Right lobe of liver (tissue), 6 donors: ENCODE results near the gene EIF1AX. TPM values are rescaled to one million over a fixed set of nuclear protein-coding genes. Genes with fewer than 3 reads are reported as not detected.

Experiments
- ATAC-seq, 4 donors: fragments of 200-7000 bp; cut with Tn5 transposase; one replicate each; pipeline ENCODE4 v1.9.1; 2020; ENCODE audit warnings: mild to moderate bottlenecking in 4 of 4, moderate library complexity in 4 of 4
- DNase-seq, 3 donors: peaks; one replicate each; pipeline ENCODE4 v3.0.0-alpha.2; 2020
- H3K27ac ChIP-seq, 3 donors: fragments of 200-600 bp; one replicate each; pipeline ENCODE4 v1.8.0; 2022
- H3K27me3 ChIP-seq, 2 donors: fragments of 200-600 bp; one replicate each; pipeline ENCODE4 v1.8.0; 2022
- H3K36me3 ChIP-seq, 4 donors: fragments of 200-600 bp; sonication (generic) in 1 of 4; one replicate each; pipeline versions ENCODE4 v1.5.1 to v1.8.0; 2017 to 2022; ENCODE audit warnings: control low read depth in 1 of 4
- H3K4me1 ChIP-seq, 4 donors: fragments of 200-600 bp; sonication (generic) in 1 of 4; one replicate each; pipeline versions ENCODE4 v1.5.1 to v1.8.0; 2017 to 2022; ENCODE audit warnings: control low read depth in 1 of 4
- H3K4me3 ChIP-seq, 3 donors: fragments of 200-600 bp; one replicate each; pipeline ENCODE4 v1.8.0; 2022
- H3K9me3 ChIP-seq, 4 donors: fragments of 200-600 bp; sonication (generic) in 1 of 4; one replicate each; pipeline versions ENCODE4 v1.5.1 to v1.8.0; 2017 to 2022; ENCODE audit warnings: control low read depth in 1 of 4
- CTCF ChIP-seq, 4 donors: fragments of 200-600 bp in 3 of 4; fragments of 450-650 bp in 1 of 4; IDR thresholded peaks; one replicate each; pipeline versions ENCODE4 v1.5.1 to v1.8.0; 2016 to 2022; ENCODE audit warnings: antibody characterized with exemption in 4 of 4, mild to moderate bottlenecking in 2 of 4
- POLR2A ChIP-seq: fragments of 450-650 bp; IDR thresholded peaks from one replicate; pipeline ENCODE4 v1.6.1; 2017; ENCODE audit warnings: antibody characterized with exemption, mild to moderate bottlenecking
- WGBS: methylation state at CpG from one replicate; pipeline ENCODE4 v1.1.6; 2018; ENCODE audit warnings: low coverage, low lambda C conversion rate; ENCODE audit not compliant: insufficient coverage; ENCODE audit errors: missing lambda C conversion rate; 5-methylcytosine and 5-hydroxymethylcytosine counted together
- intact Hi-C, 2 donors: fragments of 100-400 bp; cut with DNase I; formaldehyde crosslinking; loops; one replicate each; pipeline versions ENCODE4 v1.11.2 to v1.14.1; 2022
- long read RNA-seq: library from polyadenylated mRNA; unstranded; transcript quantifications from one replicate; pipeline ENCODE4 v2.0.0, GENCODE V29; 2019
- total RNA-seq, 6 experiments: library from RNA; depleted of rRNA in 2 of 6; stranded (reverse); fragments of >200 nt in 2 of 6; fragmentation: NEBNext Ultra II Directional in 3 of 6; extraction: Animal tissue kit (Norgen Biotek cat#: 25700) in 3 of 6; gene quantifications; one replicate each; pipeline versions ENCODE4 v1.1.0 to v1.2.4, GENCODE V29; 2016 to 2023
- donor health status: DM: no; HTN: yes; CAD: no.
- donor health status: DM: no; HTN: no; CAD: no.
- donor health status: DM: no; HTN: no; CAD: no.
- donor health status: DM: no; HTN: yes; CAD: no.
- donor health status: DM: no; HTN: yes; CAD: no.

The EIF1AX gene
- 10 to 100 TPM; 31.1 to 71.6 (median 44.4) TPM for total RNA-seq
- long read RNA-seq, full-length matches to known transcripts = 11 of 14 reads
- long read RNA-seq, partial matches to known transcripts = 2 of 14 reads
- long read RNA-seq, other reads (novel, unspliced or antisense) = 1 of 14 reads

- Histone ChIP-seq H3K36me3 (peaks cover 0 to 19% (median 4%) of the 10 kb centered on the region in 4 donors), H3K4me3 (peak within 1 kb of the TSS; percentile 67 to 93 (median 88)), H3K27ac (peak within 1 kb of the TSS; percentile 84 to 93 (median 89)), H3K27me3 (no peaks in the 10 kb centered on the region), H3K4me1 (peaks cover 0 to 14% (median 1%) of the 10 kb centered on the region in 4 donors), H3K9me3 (no peaks in the 10 kb centered on the region)
- DNase-seq (peak; percentile 97 to 100 (median 99)), ATAC-seq (peak; percentile 98 to 100 (median 99))
- intact Hi-C loops = no loop called here
- TF ChIP-seq CTCF (IDR thresholded peaks at IDR 0.05) = no peak
- peak; percentile 94 for TF ChIP-seq POLR2A
- 6% methylated on average over 48 of the region's 82 CpGs for WGBS
Observed at GRCh38 chrX:20141281-20142220, at the start of gene EIF1AX. Gene EIF1AX, minus strand, starts transcription at chrX:20141838. Its CDS starts 198 bp downstream, at chrX:20141640.

GRCh38 chrX:20189171-20189570, 47.5 kb upstream of the EIF1AX start:
- TF ChIP-seq CTCF (IDR thresholded peaks at IDR 0.05) (no peak), POLR2A (no peak)
- peaks cover 0 to 53% (median 0%) of the 10 kb centered on the region in 4 donors for H3K36me3 ChIP-seq
- no peak for ATAC-seq

GRCh38 chrX:20181598-20182329, 40.1 kb upstream of the EIF1AX start:
- Histone ChIP-seq H3K27ac (no peak overlapping the region), H3K27me3 (no peaks in the 10 kb centered on the region), H3K4me1 (no peaks in the 10 kb centered on the region), H3K36me3 (peaks cover 0 to 31% (median 0%) of the 10 kb centered on the region in 4 donors), H3K9me3 (no peaks in the 10 kb centered on the region), H3K4me3 (no peak overlapping the region)
- ATAC-seq (no peak), DNase-seq (no peak)
- 46% methylated on average over 3 of the region's 3 CpGs for WGBS
- TF ChIP-seq POLR2A (no peak), CTCF (IDR thresholded peaks at IDR 0.05) (no peak)
- intact Hi-C loops = no loop called here

More at GRCh38 chrX:20189171-20189570, 47.5 kb upstream of the EIF1AX start:
- no peak for DNase-seq
- Histone ChIP-seq H3K9me3 (no peaks in the 10 kb centered on the region), H3K27ac (no peak overlapping the region), H3K4me3 (no peak overlapping the region), H3K27me3 (no peaks in the 10 kb centered on the region), H3K4me1 (no peaks in the 10 kb centered on the region)
- intact Hi-C loops = no loop called here

- intact Hi-C loops = no loop called here
Observed at GRCh38 chrX:20177093-20177492, 35.5 kb upstream of the EIF1AX start.

More at GRCh38 chrX:20177093-20177492, 35.5 kb upstream of the EIF1AX start:
- Histone ChIP-seq H3K36me3 (peaks cover 0 to 46% (median 0%) of the 10 kb centered on the region in 4 donors), H3K27me3 (no peaks in the 10 kb centered on the region), H3K27ac (no peak overlapping the region), H3K4me3 (no peak overlapping the region), H3K4me1 (no peaks in the 10 kb centered on the region), H3K9me3 (no peaks in the 10 kb centered on the region)
- TF ChIP-seq POLR2A = no peak
- no peak for TF ChIP-seq CTCF (IDR thresholded peaks at IDR 0.05)
- DNase-seq = no peak
- ATAC-seq = no peak
